Pancreas (tissue), 10 donors: ENCODE measurements around the gene GTF2A1L. TPM values are rescaled to one million over a fixed set of nuclear protein-coding genes. Genes with fewer than 3 reads are reported as not detected.

ENCODE experiments used
- ATAC-seq, 4 donors: fragments of 200-7000 bp; cut with Tn5 transposase; one replicate each; pipeline versions ENCODE4 v1.8.0 to v1.9.1; 2020; ENCODE audit warnings: mild to moderate bottlenecking in 4 of 4, moderate library complexity in 4 of 4
- DNase-seq, 6 donors: peaks; one replicate each; pipeline ENCODE4 v3.0.0-alpha.2; 2020
- FAIRE-seq: peaks from 2 replicates; lab custom pipeline; 2012; peaks lifted over from hg19 to GRCh38; lab: Jason Lieb, UNC
- H3K27ac ChIP-seq, 4 donors: fragments of 200-600 bp; sonication (generic); 1 replicate in 3 of 4; 2 replicates in 1 of 4; pipeline versions ENCODE4 v1.5.0 to v1.8.0; 2020
- H3K27me3 ChIP-seq, 4 donors: fragments of 200-600 bp; one replicate each; pipeline ENCODE4 v1.8.0; 2021
- H3K36me3 ChIP-seq, 3 donors: fragments of 200-600 bp; sonication (generic) in 1 of 3; one replicate each; pipeline versions ENCODE4 v1.5.0 to v1.8.0; 2020 to 2021
- H3K4me1 ChIP-seq, 3 donors: fragments of 200-600 bp; one replicate each; pipeline ENCODE4 v1.8.0; 2021
- H3K4me3 ChIP-seq, 4 donors: fragments of 200-600 bp; sonication (generic) in 2 of 4; one replicate each; pipeline versions ENCODE4 v1.5.0 to v1.8.0; 2020 to 2021
- H3K9me3 ChIP-seq, 4 donors: fragments of 200-600 bp; one replicate each; pipeline ENCODE4 v1.8.0; 2021
- CTCF ChIP-seq, 4 donors: fragments of 200-600 bp; sonication (generic) in 3 of 4; IDR thresholded peaks; one replicate each; pipeline versions ENCODE4 v1.5.0 to v1.8.0; 2021; ENCODE audit warnings: antibody characterized with exemption in 4 of 4
- WGBS, 2 donors: extraction: QIAGEN DNeasy Blood & Tissue Kit; methylation state at CpG; one replicate each; pipeline ENCODE4 v1.1.7; 2013; 5-methylcytosine and 5-hydroxymethylcytosine counted together
- intact Hi-C, 3 donors: fragments of 100-400 bp; cut with DNase I; formaldehyde crosslinking; loops; one replicate each; pipeline versions ENCODE4 v1.11.1 to v1.14.2; 2022
- polyA plus RNA-seq, 2 donors: library from polyadenylated mRNA; stranded (reverse); fragments of 200-250 nt; gene quantifications; one replicate each; pipeline ENCODE4 v1.2.3, GENCODE V29; 2013
- total RNA-seq, 6 donors: library from RNA; stranded (reverse); fragmentation: NEBNext Ultra II Directional in 4 of 6; extraction: Animal tissue kit (Norgen Biotek cat#: 25700) in 4 of 6; gene quantifications; one replicate each; pipeline versions ENCODE4 v1.2.1 to v1.2.4, GENCODE V29; 2021 to 2023
- donor health status: healthy with polysubstance abuse.
- donor health status: DM: no; HTN: no; CAD: no; lungs with moderate emphysema.
- donor health status: DM: no; HTN: no; CAD: no.
- donor health status: control.
- donor health status: control.
- donor health status: Bipolar disorder and iron deficiency.
- donor health status: DM: yes; HTN: yes; CAD: no.
- donor health status: DM: no; HTN: no; CAD: no.
- donor health status: DM: no; HTN: no; CAD: no.
- donor health status: DM: yes; HTN: yes; CAD: no.

The GTF2A1L gene
- total and polyA plus RNA-seq, 8 donors, result 0.17 to 0.42 TPM; not detected in 6

GRCh38 chr2:48574353-48575287 is 43.0 kb upstream of the GTF2A1L start:
- TF ChIP-seq CTCF (IDR thresholded peaks at IDR 0.05), result no peak
- intact Hi-C loops, result no loop called here
- Histone ChIP-seq H3K27me3 (no peaks in the 10 kb centered on the region), H3K27ac (no peak overlapping the region), H3K4me1 (no peaks in the 10 kb centered on the region), H3K36me3 (no peaks in the 10 kb centered on the region), H3K4me3 (no peak overlapping the region), H3K9me3 (no peaks in the 10 kb centered on the region)
- DNase-seq (no peak), FAIRE-seq (no peak), ATAC-seq (no peak)
- WGBS, 2 donors, result 77 to 82% methylated on average over 9 of the region's 9 CpGs

- no peak for FAIRE-seq
- H3K27me3 ChIP-seq, result no peaks in the 10 kb centered on the region
- no peak for TF ChIP-seq CTCF (IDR thresholded peaks at IDR 0.05)
- 68 to 86% methylated on average over 4 of the region's 4 CpGs for WGBS, 2 donors
- H3K36me3 ChIP-seq, result no peaks in the 10 kb centered on the region
- no peaks in the 10 kb centered on the region for H3K4me1 ChIP-seq
- intact Hi-C loops, result no loop called here
- no peak for ATAC-seq
- H3K9me3 ChIP-seq, result no peaks in the 10 kb centered on the region
- no peak overlapping the region for H3K27ac ChIP-seq
- DNase-seq, result no peak
- no peak overlapping the region for H3K4me3 ChIP-seq
Observed at GRCh38 chr2:48578313-48578712, 39.3 kb upstream of the GTF2A1L start.

GRCh38 chr2:48583961-48584360 is 33.7 kb upstream of the GTF2A1L start:
- 96 to 98% methylated on average over 3 of the region's 3 CpGs for whole genome bisulfite sequencing, 2 donors
- no peaks in the 10 kb centered on the region for H3K4me1 ChIP-seq
- H3K27me3 ChIP-seq, result no peaks in the 10 kb centered on the region
- H3K9me3 ChIP-seq, result no peaks in the 10 kb centered on the region
- DNase-seq (no peak), FAIRE-seq (no peak), ATAC-seq (no peak)
- H3K27ac ChIP-seq, result no peak overlapping the region
- no peak overlapping the region for H3K4me3 ChIP-seq
- TF ChIP-seq CTCF (IDR thresholded peaks at IDR 0.05), result no peak
- intact Hi-C loops, result no loop called here
- no peaks in the 10 kb centered on the region for H3K36me3 ChIP-seq

GRCh38 chr2:48584551-48584950 is 33.1 kb upstream of the GTF2A1L start:
- Histone ChIP-seq H3K36me3 (no peaks in the 10 kb centered on the region), H3K27me3 (no peaks in the 10 kb centered on the region), H3K27ac (no peak overlapping the region), H3K4me3 (no peak overlapping the region), H3K9me3 (no peaks in the 10 kb centered on the region), H3K4me1 (no peaks in the 10 kb centered on the region)
- ATAC-seq (no peak), DNase-seq (no peak), FAIRE-seq (no peak)
- no peak for TF ChIP-seq CTCF (IDR thresholded peaks at IDR 0.05)
- WGBS, 2 donors, result 93 to 95% methylated on average over 4 of the region's 4 CpGs
- intact Hi-C loops, result no loop called here

GRCh38 chr2:48586433-48586832 is 31.2 kb upstream of the GTF2A1L start:
- no peak for TF ChIP-seq CTCF (IDR thresholded peaks at IDR 0.05)
- H3K36me3 ChIP-seq, result no peaks in the 10 kb centered on the region
- DNase-seq, result no peak
- intact Hi-C loops, result no loop called here
- no peaks in the 10 kb centered on the region for H3K27me3 ChIP-seq
- ATAC-seq, result no peak
- FAIRE-seq, result no peak
- no peak overlapping the region for H3K27ac ChIP-seq
- WGBS, 2 donors, result 48 to 53% methylated on average over 4 of the region's 4 CpGs
- no peaks in the 10 kb centered on the region for H3K4me1 ChIP-seq
- no peak overlapping the region for H3K4me3 ChIP-seq
- no peaks in the 10 kb centered on the region for H3K9me3 ChIP-seq
